ENCODE measurements around the gene ZNF648.

DNA sequence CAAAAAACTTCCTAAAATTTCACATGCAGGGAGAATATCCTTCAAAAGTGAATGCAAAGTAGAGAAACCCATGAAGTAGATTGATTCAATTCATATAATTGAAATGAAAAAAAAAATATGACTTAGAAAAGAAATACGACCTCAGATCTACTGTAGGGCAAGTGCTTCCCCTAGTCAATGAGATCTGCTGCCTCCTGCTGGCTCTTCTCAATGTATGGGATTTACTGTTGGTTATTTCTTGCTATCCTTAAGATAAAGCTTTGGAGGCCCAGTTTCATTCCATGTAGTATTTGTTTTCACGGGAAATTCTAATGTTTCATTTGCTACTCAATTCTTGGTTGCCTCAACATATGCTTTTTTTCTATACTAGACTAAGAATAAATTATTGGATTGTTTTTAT is 46.2 kb downstream of the ZNF648 start:
- TF ChIP-seq EGR1 (IDR thresholded peaks at IDR 0.05) (no peak), RAD21 (IDR thresholded peaks at IDR 0.05; ENCODE audit: low read depth) (no peak; the same call in 1 of the 2 replicates)
